HEK293T (cell line): ENCODE data around the gene SNRK.

Experiments used
- BHLHE40 ChIP-seq: fragments of 450-650 bp; IDR thresholded peaks from 2 replicates; pipeline ENCODE4 v1.6.1; 2016; ENCODE audit warnings: mild to moderate bottlenecking, moderate library complexity, borderline replicate concordance
- FOXK2 ChIP-seq: fragments of 450-650 bp; IDR thresholded peaks from 2 replicates; pipeline ENCODE4 v1.6.1; 2016; ENCODE audit warnings: mild to moderate bottlenecking
- FOXM1 ChIP-seq: fragments of 450-650 bp; IDR thresholded peaks from 2 replicates; pipeline ENCODE4 v1.6.1; 2017; ENCODE audit warnings: mild to moderate bottlenecking, borderline replicate concordance
- HDGF ChIP-seq: fragments of 450-650 bp; IDR thresholded peaks from 2 replicates; pipeline ENCODE4 v1.6.1; 2017; ENCODE audit warnings: antibody characterized with exemption, borderline replicate concordance
- SUZ12 ChIP-seq: fragments of 450-650 bp; IDR thresholded peaks from 2 replicates; pipeline ENCODE4 v1.6.1; 2016; ENCODE audit warnings: mild to moderate bottlenecking
- TARDBP ChIP-seq: fragments of 450-650 bp; IDR thresholded peaks from 2 replicates; pipeline ENCODE4 v1.6.1; 2016

DNA sequence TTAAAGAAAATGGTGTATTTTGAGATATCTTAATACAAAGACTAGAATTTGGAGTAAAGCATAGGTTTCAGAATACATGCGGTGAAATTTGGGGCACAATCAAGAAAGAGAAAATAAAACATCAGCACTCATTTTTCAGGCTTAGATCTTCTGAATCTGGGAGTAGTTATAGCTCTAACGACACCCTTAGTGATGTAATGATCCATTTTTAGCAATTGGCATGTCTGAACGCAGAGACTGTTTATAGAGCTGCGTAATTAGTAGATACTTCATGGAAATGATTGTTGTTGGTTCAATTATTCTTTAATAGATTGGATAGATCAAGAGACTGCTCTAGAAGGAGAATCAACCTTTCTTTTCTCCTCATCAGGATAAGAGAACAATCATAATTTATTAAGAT, 47.5 kb upstream of the SNRK start:
- no peak for TF ChIP-seq BHLHE40
- no peak for TF ChIP-seq HDGF
- TF ChIP-seq FOXM1 = no peak
- no peak for TF ChIP-seq TARDBP
- TF ChIP-seq SUZ12 = no peak
- TF ChIP-seq FOXK2 = no peak
